Keratinocyte (primary cell): ENCODE results near the gene STXBP5L.

ENCODE experiments used
- CTCF ChIP-seq, 3 experiments: IDR thresholded peaks in 1 of 3; conservative IDR thresholded peaks in 1 of 3; optimal IDR thresholded peaks in 1 of 3; 2 replicates in 2 of 3; 3 replicates in 1 of 3; pipeline versions ENCODE3 to v1.5.1; 2011; ENCODE audit warnings: low read length in 3 of 3, mild to moderate bottlenecking in 3 of 3, moderate library complexity in 2 of 3, control low read depth in 1 of 3, inconsistent platforms in 1 of 3; ENCODE audit not compliant: insufficient read depth in 2 of 3; ENCODE audit errors: extremely low read depth in 1 of 3
- EZH2 ChIP-seq: IDR thresholded peaks from one replicate; pipeline ENCODE4 v1.6.1; 2012; ENCODE audit warnings: inconsistent platforms, mild to moderate bottlenecking, low read length, moderate library complexity

DNA sequence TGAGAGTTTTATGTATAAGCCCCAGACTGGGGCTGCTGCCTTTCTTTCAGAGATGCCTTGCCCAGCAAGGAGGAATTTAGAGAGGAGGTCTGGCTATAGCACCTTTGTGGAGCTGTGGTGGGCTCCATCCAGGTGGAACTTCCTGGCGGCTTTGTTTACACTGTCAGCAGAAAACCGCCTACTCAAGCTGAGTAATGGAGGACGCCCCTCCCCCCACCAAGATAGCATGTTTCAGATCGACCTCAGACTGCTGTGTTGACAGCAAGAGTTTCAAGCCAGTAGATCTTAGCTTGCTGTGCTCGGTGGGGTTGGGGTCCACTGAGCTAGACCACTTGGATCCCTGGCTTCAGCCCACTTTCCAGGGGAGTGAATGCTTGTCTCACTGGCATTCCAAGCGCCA, 155.6 kb downstream of the STXBP5L start:
- TF ChIP-seq CTCF (optimal IDR thresholded peaks at IDR 0.05 in 1 of 3, IDR thresholded peaks at IDR 0.05 in 1 of 3, conservative IDR thresholded peaks at IDR 0.05 in 1 of 3; ENCODE audit: extremely low read depth in 1 of 3, insufficient read depth in 2 of 3, low read length in 3 of 3) (no peak), EZH2 (no peak)
